ENCODE data around the gene BMI1. TPM values are rescaled to one million over a fixed set of nuclear protein-coding genes. Genes with fewer than 3 reads are reported as not detected.

BMI1 gene
- total RNA-seq, 1 experiment from 2014 or later = 121 TPM

DNA sequence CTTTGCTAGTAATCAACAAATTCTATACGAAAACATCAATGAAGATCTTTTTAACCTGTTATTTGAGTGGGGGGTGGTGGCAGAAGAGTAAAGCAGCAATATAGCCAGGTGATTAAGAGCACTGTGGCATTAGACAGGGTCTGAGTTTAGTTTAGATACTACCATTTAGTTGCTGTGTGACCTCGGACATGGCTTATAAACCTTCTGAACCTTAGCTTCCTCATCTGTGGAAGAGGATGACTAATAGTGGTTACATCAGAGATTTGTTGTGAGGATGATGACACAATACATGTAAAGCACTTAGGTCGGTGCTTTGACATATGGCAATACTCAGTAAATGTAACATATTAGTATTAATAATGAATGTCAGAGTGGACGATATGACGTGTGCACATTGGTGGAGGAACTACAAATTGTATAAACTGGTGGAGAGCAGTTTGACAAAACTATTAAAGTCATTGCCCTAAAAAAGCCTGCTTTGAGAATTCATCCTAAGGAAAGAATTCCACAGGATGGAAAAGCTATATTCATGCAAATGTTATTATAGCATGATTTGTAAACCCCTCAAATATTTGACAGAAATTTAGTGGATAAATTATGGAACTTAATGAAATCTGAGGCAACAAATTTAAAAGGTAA, 48.7 kb downstream of the BMI1 start:
- peaks cover 7% of the 10 kb centered on the region for H3K4me1 Mint-ChIP-seq (ENCODE audit: low read depth, unreplicated experiment)
- no TSS peak for BruUV-seq (replicated peaks)
- intact Hi-C loops (cut with micrococcal nuclease; ENCODE audit: unreplicated experiment) = no loop called here
- no peak overlapping the region for H3K4me3 Mint-ChIP-seq (ENCODE audit: unreplicated experiment)
- Histone ChIP-seq H3K4me1 (no peaks in the 10 kb centered on the region), H3K9me3 (no peaks in the 10 kb centered on the region), H3K27me3 (replicated peaks; ENCODE audit: control insufficient read depth, insufficient read depth, low read length) (no peaks in the 10 kb centered on the region), H3K4me3 (ENCODE audit: low read depth, low read length) (no peak overlapping the region), H3K36me3 (ENCODE audit: control insufficient read depth, insufficient read depth, low read length) (no peaks in the 10 kb centered on the region)
- POLR2A ChIA-PET = no interaction called here
- no peaks in the 10 kb centered on the region for H3K27me3 Mint-ChIP-seq (ENCODE audit: insufficient read depth, unreplicated experiment)
- no peaks in the 10 kb centered on the region for H3K36me3 Mint-ChIP-seq (ENCODE audit: insufficient read depth, unreplicated experiment)
- CTCF ChIA-PET = no interaction called here
- no peak overlapping the region for H3K27ac Mint-ChIP-seq (ENCODE audit: unreplicated experiment)
- H3K9me3 Mint-ChIP-seq (ENCODE audit: unreplicated experiment) = no peaks in the 10 kb centered on the region
- TF ChIP-seq, protein P1, sequence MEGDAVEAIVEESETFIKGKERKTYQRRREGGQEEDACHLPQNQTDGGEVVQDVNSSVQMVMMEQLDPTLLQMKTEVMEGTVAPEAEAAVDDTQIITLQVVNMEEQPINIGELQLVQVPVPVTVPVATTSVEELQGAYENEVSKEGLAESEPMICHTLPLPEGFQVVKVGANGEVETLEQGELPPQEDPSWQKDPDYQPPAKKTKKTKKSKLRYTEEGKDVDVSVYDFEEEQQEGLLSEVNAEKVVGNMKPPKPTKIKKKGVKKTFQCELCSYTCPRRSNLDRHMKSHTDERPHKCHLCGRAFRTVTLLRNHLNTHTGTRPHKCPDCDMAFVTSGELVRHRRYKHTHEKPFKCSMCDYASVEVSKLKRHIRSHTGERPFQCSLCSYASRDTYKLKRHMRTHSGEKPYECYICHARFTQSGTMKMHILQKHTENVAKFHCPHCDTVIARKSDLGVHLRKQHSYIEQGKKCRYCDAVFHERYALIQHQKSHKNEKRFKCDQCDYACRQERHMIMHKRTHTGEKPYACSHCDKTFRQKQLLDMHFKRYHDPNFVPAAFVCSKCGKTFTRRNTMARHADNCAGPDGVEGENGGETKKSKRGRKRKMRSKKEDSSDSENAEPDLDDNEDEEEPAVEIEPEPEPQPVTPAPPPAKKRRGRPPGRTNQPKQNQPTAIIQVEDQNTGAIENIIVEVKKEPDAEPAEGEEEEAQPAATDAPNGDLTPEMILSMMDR (IDR thresholded peaks at IDR 0.05; ENCODE audit: insufficient read depth in 1 of 2, low read depth in 1 of 2, low read length in 1 of 2, severe bottlenecking in 1 of 2, unreplicated experiment in 1 of 2) = no peak
- no peak for DNase-seq

DNA sequence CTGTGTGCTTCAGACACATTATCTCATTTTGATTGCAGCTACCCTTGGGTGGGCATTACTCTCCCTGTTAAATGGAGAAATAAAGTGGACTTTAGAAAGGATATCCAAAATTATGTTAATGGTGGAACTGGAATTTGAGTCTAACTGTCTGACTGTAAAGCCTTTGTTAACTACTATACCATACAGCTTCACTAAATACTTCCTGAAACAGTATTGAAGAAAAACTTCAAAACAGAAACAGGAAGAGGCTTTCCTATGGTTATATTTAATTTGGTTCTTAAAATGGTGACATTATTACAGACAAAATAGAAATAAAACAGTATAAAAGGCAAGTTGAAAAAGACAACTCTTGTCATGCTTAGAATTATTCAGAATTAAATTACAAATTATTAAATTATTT, 49.4 kb downstream of the BMI1 start:
- no peaks in the 10 kb centered on the region for H3K36me3 Mint-ChIP-seq (ENCODE audit: insufficient read depth, unreplicated experiment)
- no peak overlapping the region for H3K4me3 Mint-ChIP-seq (ENCODE audit: unreplicated experiment)
- Histone ChIP-seq H3K27me3 (replicated peaks; ENCODE audit: control insufficient read depth, insufficient read depth, low read length) (no peaks in the 10 kb centered on the region), H3K4me3 (ENCODE audit: low read depth, low read length) (no peak overlapping the region), H3K36me3 (ENCODE audit: control insufficient read depth, insufficient read depth, low read length) (no peaks in the 10 kb centered on the region), H3K4me1 (no peaks in the 10 kb centered on the region), H3K9me3 (no peaks in the 10 kb centered on the region)
- TF ChIP-seq, protein P1 (IDR thresholded peaks at IDR 0.05; ENCODE audit: insufficient read depth in 1 of 2, low read depth in 1 of 2, low read length in 1 of 2, severe bottlenecking in 1 of 2, unreplicated experiment in 1 of 2) = no peak
- DNase-seq = no peak
- POLR2A ChIA-PET = no interaction called here
- H3K27ac Mint-ChIP-seq (ENCODE audit: unreplicated experiment) = no peak overlapping the region
- H3K4me1 Mint-ChIP-seq (ENCODE audit: low read depth, unreplicated experiment) = peaks cover 7% of the 10 kb centered on the region
- BruUV-seq (replicated peaks) = no TSS peak
- CTCF ChIA-PET = no interaction called here
- intact Hi-C loops (cut with micrococcal nuclease; ENCODE audit: unreplicated experiment) = no loop called here
- H3K27me3 Mint-ChIP-seq (ENCODE audit: insufficient read depth, unreplicated experiment) = no peaks in the 10 kb centered on the region
- no peaks in the 10 kb centered on the region for H3K9me3 Mint-ChIP-seq (ENCODE audit: unreplicated experiment)

DNA sequence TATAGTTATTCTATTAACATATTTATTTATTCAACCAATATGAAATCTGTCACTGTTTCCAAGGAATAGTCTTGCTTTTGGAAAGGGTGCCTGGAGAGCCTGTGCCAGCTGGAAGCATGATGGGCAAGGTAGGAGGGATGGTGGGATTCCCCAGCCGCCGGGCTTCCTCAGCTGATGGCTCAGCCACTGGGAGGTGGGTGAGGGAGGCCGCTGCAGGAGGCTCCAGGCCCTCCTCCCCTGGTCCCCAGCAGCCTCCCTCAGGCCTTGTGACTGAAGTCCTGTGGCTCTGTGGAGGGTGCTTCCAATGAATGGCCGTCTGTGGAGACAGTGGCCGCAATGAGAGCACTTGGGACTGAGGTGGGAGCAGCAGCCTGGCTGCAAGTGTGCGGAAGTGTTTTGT, 51.4 kb downstream of the BMI1 start:
- POLR2A ChIA-PET = no interaction called here
- intact Hi-C loops (cut with micrococcal nuclease; ENCODE audit: unreplicated experiment) = no loop called here
- no peaks in the 10 kb centered on the region for H3K36me3 ChIP-seq (ENCODE audit: control insufficient read depth, insufficient read depth, low read length)
- Mint-ChIP-seq H3K27ac (ENCODE audit: unreplicated experiment) (no peak overlapping the region), H3K9me3 (ENCODE audit: unreplicated experiment) (no peaks in the 10 kb centered on the region), H3K4me3 (ENCODE audit: unreplicated experiment) (no peak overlapping the region), H3K36me3 (ENCODE audit: insufficient read depth, unreplicated experiment) (no peaks in the 10 kb centered on the region), H3K4me1 (ENCODE audit: low read depth, unreplicated experiment) (no peaks in the 10 kb centered on the region), H3K27me3 (ENCODE audit: insufficient read depth, unreplicated experiment) (no peaks in the 10 kb centered on the region)
- CTCF ChIA-PET = no interaction called here
- no TSS peak for BruUV-seq (replicated peaks)
- no peak for DNase-seq
- TF ChIP-seq, protein P1 (IDR thresholded peaks at IDR 0.05; ENCODE audit: insufficient read depth in 1 of 2, low read depth in 1 of 2, low read length in 1 of 2, severe bottlenecking in 1 of 2, unreplicated experiment in 1 of 2) = no peak
- no peaks in the 10 kb centered on the region for H3K27me3 ChIP-seq (replicated peaks; ENCODE audit: control insufficient read depth, insufficient read depth, low read length)
- no peaks in the 10 kb centered on the region for H3K4me1 ChIP-seq
- no peak overlapping the region for H3K4me3 ChIP-seq (ENCODE audit: low read depth, low read length)
- H3K9me3 ChIP-seq = no peaks in the 10 kb centered on the region

Measured in Caco-2 (cell line).